Left lung (tissue), 14 donors: Measurements from ENCODE around the gene ANKS6. TPM values are rescaled to one million over a fixed set of nuclear protein-coding genes. Genes with fewer than 3 reads are reported as not detected.
A peak's percentile ranks its signal among the peaks of the same experiment; 100 is the strongest.

Experiments used
- ATAC-seq: fragments of 200-7000 bp; cut with Tn5 transposase; one replicate; pipeline ENCODE4 v1.9.1; 2020; ENCODE audit warnings: moderate library complexity
- DNase-seq, 4 donors: peaks; one replicate each; pipeline ENCODE4 v3.0.0-alpha.2; 2013 to 2020
- H3K27ac ChIP-seq, 2 donors: fragments of 200-600 bp; sonication (generic) in 1 of 2; one replicate each; pipeline versions ENCODE4 v1.5.0 to v1.8.0; 2020 to 2021
- H3K27me3 ChIP-seq, 2 donors: fragments of 200-600 bp; sonication (generic) in 1 of 2; one replicate each; pipeline versions ENCODE4 v1.5.0 to v1.8.0; 2020 to 2021
- H3K36me3 ChIP-seq, 2 donors: fragments of 200-600 bp; sonication (generic) in 1 of 2; one replicate each; pipeline versions ENCODE4 v1.5.0 to v1.8.0; 2020 to 2021
- H3K4me1 ChIP-seq, 2 donors: fragments of 200-600 bp; one replicate each; pipeline ENCODE4 v1.8.0; 2021
- H3K4me3 ChIP-seq, 2 donors: fragments of 200-600 bp; sonication (generic) in 1 of 2; one replicate each; pipeline versions ENCODE4 v1.5.0 to v1.8.0; 2020 to 2021; ENCODE audit warnings: mild to moderate bottlenecking in 1 of 2
- H3K9me3 ChIP-seq, 2 donors: fragments of 200-600 bp; sonication (generic) in 1 of 2; one replicate each; pipeline versions ENCODE4 v1.5.0 to v1.8.0; 2020 to 2021
- intact Hi-C, 2 donors: fragments of 100-400 bp; cut with DNase I; formaldehyde crosslinking; loops; one replicate each; pipeline versions ENCODE4 v1.11.2 to v1.14.2; 2022
- long read RNA-seq, 12 donors: library from polyadenylated mRNA in 2 of 12; unstranded in 2 of 12; transcript quantifications; one replicate each; pipeline ENCODE4 v2.0.0 and lab custom pipeline, GENCODE V29; 2019 to 2026
- polyA plus RNA-seq, 6 donors: library from polyadenylated mRNA; unstranded; fragments of 120-200 nt; gene quantifications; one replicate each; pipeline ENCODE4 v1.2.1, GENCODE V29; 2013; ENCODE audit not compliant: insufficient read length in 6 of 6
- total RNA-seq, 2 donors: library from RNA; stranded (reverse); fragmentation: NEBNext Ultra II Directional; extraction: Animal tissue kit (Norgen Biotek cat#: 25700); gene quantifications; one replicate each; pipeline ENCODE4 v1.2.1, GENCODE V29; 2021
- TF ChIP-seq, protein P1 (sequence below), 2 donors: fragments of 200-600 bp; sonication (generic) in 1 of 2; IDR thresholded peaks; one replicate each; pipeline versions ENCODE4 v1.5.0 to v1.8.0; 2021; ENCODE audit warnings: antibody characterized with exemption in 2 of 2
- donor health status: DM: no; HTN: yes; CAD: no.
- donor health status: DM: no; HTN: no; CAD: no.

ANKS6 gene
- total RNA-seq: 10 to 100 TPM; 23.4 to 26.9 TPM
- 10 to 100 TPM; 21.7 to 31.6 (median 25.0) TPM for polyA plus RNA-seq
- long read RNA-seq, donor 1: 0 reads
- long read RNA-seq, donor 2, partial matches to known transcripts: 0 of 1 reads
- long read RNA-seq, donor 2, other reads (novel, unspliced or antisense): 0 of 1 reads
- long read RNA-seq, donor 3, partial matches to known transcripts: 8 of 9 reads
- long read RNA-seq, donor 3, other reads (novel, unspliced or antisense): 0 of 9 reads
- long read RNA-seq, donor 4, partial matches to known transcripts: 0 of 2 reads
- long read RNA-seq, donor 4, other reads (novel, unspliced or antisense): 2 of 2 reads
- long read RNA-seq, donor 5, partial matches to known transcripts: 18 of 18 reads
- long read RNA-seq, donor 5, other reads (novel, unspliced or antisense): 0 of 18 reads
- long read RNA-seq, donor 6: 0 reads
- long read RNA-seq, donor 7, full-length matches to known transcripts: 1 of 1 reads
- long read RNA-seq, donor 7, partial matches to known transcripts: 0 of 1 reads
- long read RNA-seq, donor 7, other reads (novel, unspliced or antisense): 0 of 1 reads
- long read RNA-seq, donor 8, partial matches to known transcripts: 0 of 2 reads
- long read RNA-seq, donor 8, other reads (novel, unspliced or antisense): 0 of 2 reads
- long read RNA-seq, donor 9: 0 reads
- long read RNA-seq, donor 10: 0 reads
- long read RNA-seq, donor 11, partial matches to known transcripts: 14 of 14 reads
- long read RNA-seq, donor 11, other reads (novel, unspliced or antisense): 0 of 14 reads
- long read RNA-seq, donor 12, partial matches to known transcripts: 0 of 1 reads
- long read RNA-seq, donor 12, other reads (novel, unspliced or antisense): 0 of 1 reads

GRCh38 chr9:98796364-98797101, at the start of gene ANKS6:
Gene ANKS6 (minus strand): TSS chr9:98796555. CDS start chr9:98796491, 64 bp downstream.
- peaks cover 11 to 28% of the 10 kb centered on the region in 2 donors for H3K4me1 ChIP-seq
- H3K27ac ChIP-seq: peak within 1 kb of the TSS; percentile 67 to 73
- no peaks in the 10 kb centered on the region for H3K9me3 ChIP-seq
- H3K27me3 ChIP-seq: peaks cover 0 to 19% of the 10 kb centered on the region in 2 donors
- peak; percentile 93 for ATAC-seq
- intact Hi-C loops: loop anchor here in 1 of 2 donors (10.0 kb wide), 1 partner anchor 262 kb away; no protein-coding TSS in a partner anchor
- peak within 1 kb of the TSS; percentile 48 to 61 for H3K4me3 ChIP-seq
- H3K36me3 ChIP-seq: no peaks in the 10 kb centered on the region
- peak; percentile 79 to 94 (median 82) for DNase-seq
- TF ChIP-seq, protein P1, sequence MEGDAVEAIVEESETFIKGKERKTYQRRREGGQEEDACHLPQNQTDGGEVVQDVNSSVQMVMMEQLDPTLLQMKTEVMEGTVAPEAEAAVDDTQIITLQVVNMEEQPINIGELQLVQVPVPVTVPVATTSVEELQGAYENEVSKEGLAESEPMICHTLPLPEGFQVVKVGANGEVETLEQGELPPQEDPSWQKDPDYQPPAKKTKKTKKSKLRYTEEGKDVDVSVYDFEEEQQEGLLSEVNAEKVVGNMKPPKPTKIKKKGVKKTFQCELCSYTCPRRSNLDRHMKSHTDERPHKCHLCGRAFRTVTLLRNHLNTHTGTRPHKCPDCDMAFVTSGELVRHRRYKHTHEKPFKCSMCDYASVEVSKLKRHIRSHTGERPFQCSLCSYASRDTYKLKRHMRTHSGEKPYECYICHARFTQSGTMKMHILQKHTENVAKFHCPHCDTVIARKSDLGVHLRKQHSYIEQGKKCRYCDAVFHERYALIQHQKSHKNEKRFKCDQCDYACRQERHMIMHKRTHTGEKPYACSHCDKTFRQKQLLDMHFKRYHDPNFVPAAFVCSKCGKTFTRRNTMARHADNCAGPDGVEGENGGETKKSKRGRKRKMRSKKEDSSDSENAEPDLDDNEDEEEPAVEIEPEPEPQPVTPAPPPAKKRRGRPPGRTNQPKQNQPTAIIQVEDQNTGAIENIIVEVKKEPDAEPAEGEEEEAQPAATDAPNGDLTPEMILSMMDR (IDR thresholded peaks at IDR 0.05): peak; percentile 27 to 58

- TF ChIP-seq, protein P1 (IDR thresholded peaks at IDR 0.05): no peak
- H3K4me3 ChIP-seq: no peak overlapping the region
- ATAC-seq (no peak), DNase-seq (no peak)
- H3K9me3 ChIP-seq: no peaks in the 10 kb centered on the region
- intact Hi-C loops: no loop called here
- no peaks in the 10 kb centered on the region for H3K36me3 ChIP-seq
- no peaks in the 10 kb centered on the region for H3K27me3 ChIP-seq
- H3K4me1 ChIP-seq: peaks cover 0 to 8% of the 10 kb centered on the region in 2 donors
- H3K27ac ChIP-seq: no peak overlapping the region
Observed at GRCh38 chr9:98846081-98846480, 49.7 kb upstream of the ANKS6 start.

GRCh38 chr9:98842510-98842909, 46.2 kb upstream of the ANKS6 start:
- intact Hi-C loops: no loop called here
- Histone ChIP-seq H3K9me3 (no peaks in the 10 kb centered on the region), H3K36me3 (peaks cover 0 to 3% of the 10 kb centered on the region in 2 donors), H3K27me3 (no peaks in the 10 kb centered on the region), H3K4me1 (no peaks in the 10 kb centered on the region), H3K4me3 (no peak overlapping the region), H3K27ac (no peak overlapping the region)
- no peak for ATAC-seq
- no peak for DNase-seq
- TF ChIP-seq, protein P1 (IDR thresholded peaks at IDR 0.05): no peak

DNA sequence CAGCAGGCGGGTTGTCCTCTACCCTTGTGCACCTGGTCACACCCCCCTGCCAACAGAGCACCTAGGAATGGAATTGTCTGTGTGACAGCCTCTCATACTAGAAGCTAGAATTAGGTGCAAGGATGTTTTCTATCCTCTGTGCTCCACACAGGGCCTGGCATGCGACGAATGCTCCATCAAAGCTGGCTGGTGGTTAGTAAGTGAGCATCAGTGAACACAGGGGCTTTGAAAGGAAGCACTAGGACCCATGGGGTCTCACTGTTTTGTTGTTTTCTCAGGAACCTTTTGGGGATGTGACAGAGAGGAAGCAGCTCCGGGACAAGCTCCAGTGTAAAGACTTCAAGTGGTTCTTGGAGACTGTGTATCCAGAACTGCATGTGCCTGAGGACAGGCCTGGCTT, 43.4 kb upstream of the ANKS6 start:
- intact Hi-C loops: no loop called here
- TF ChIP-seq, protein P1 (IDR thresholded peaks at IDR 0.05): no peak
- H3K4me3 ChIP-seq: no peak overlapping the region
- H3K27me3 ChIP-seq: no peaks in the 10 kb centered on the region
- H3K36me3 ChIP-seq: peaks cover 0 to 3% of the 10 kb centered on the region in 2 donors
- no peak overlapping the region for H3K27ac ChIP-seq
- ATAC-seq (no peak), DNase-seq (no peak)
- no peaks in the 10 kb centered on the region for H3K9me3 ChIP-seq
- no peaks in the 10 kb centered on the region for H3K4me1 ChIP-seq
